OCI-LY3 (cell line): ENCODE results near the gene LST1.

ENCODE experiments used
- CTCF ChIP-seq: fragments of 200-600, 300-600 bp; sonication (generic); IDR thresholded peaks from 2 replicates; pipeline ENCODE4 v1.5.1; 2014; ENCODE audit warnings: antibody characterized with exemption, low read length, low read depth
- EZH2phosphoT487 ChIP-seq: fragments of 200-600 bp; shearing (Covaris generic); IDR thresholded peaks from 2 replicates; pipeline ENCODE4 v1.6.1; 2018; ENCODE audit warnings: antibody characterized with exemption, mixed run types, low read depth

- TF ChIP-seq CTCF (no peak), EZH2phosphoT487 (no peak)
Observed at GRCh38 chr6:31630177-31630934, 44.3 kb downstream of the LST1 start.
